SK-N-SH (cell line): ENCODE measurements around the gene RFXANK.

ENCODE experiments used
- CTCF ChIP-seq: fragments of 200-600 bp; sonication (generic); IDR thresholded peaks from 2 replicates; pipeline ENCODE4 v1.6.1; 2017; ENCODE audit warnings: antibody characterized with exemption, mild to moderate bottlenecking, moderate library complexity
- EP300 ChIP-seq, 2 experiments: IDR thresholded peaks; 2 replicates each; pipeline versions ENCODE4 v1.4.0 to v1.6.1; 2012; ENCODE audit warnings: borderline replicate concordance in 1 of 2, low read depth in 1 of 2, low read length in 1 of 2
- FOXJ3 ChIP-seq: sonication (generic); formaldehyde crosslinking; IDR thresholded peaks from 2 replicates; pipeline ENCODE4 v1.5.1; 2020; ENCODE audit warnings: mild to moderate bottlenecking, missing genetic modification reagents
- GABPA ChIP-seq: IDR thresholded peaks from 2 replicates; pipeline ENCODE4 v1.4.0; 2012; ENCODE audit warnings: low read depth, mild to moderate bottlenecking
- GATA2 ChIP-seq: sonication (generic); formaldehyde crosslinking; IDR thresholded peaks from 2 replicates; pipeline ENCODE4 v1.5.0; 2020; ENCODE audit warnings: mild to moderate bottlenecking, missing genetic modification reagents
- IRF3 ChIP-seq: fragments of 150-350 bp; IDR thresholded peaks from 2 replicates; pipeline ENCODE4 v1.6.1; 2016; ENCODE audit warnings: mild to moderate bottlenecking, low read depth, low read length
- MAX ChIP-seq: IDR thresholded peaks from 2 replicates; pipeline ENCODE4 v1.4.0; 2012; ENCODE audit warnings: low read depth
- NFIC ChIP-seq: IDR thresholded peaks from 2 replicates; pipeline ENCODE4 v1.4.0; 2012; ENCODE audit warnings: borderline replicate concordance
- POLR2AphosphoS5 ChIP-seq: IDR thresholded peaks from 2 replicates; pipeline ENCODE4 v1.6.1; 2012; ENCODE audit warnings: low read depth, low read length
- RAD21 ChIP-seq: IDR thresholded peaks from 2 replicates; pipeline ENCODE4 v1.6.1; 2012; ENCODE audit warnings: mild to moderate bottlenecking, low read length
- REST ChIP-seq: IDR thresholded peaks from 2 replicates; pipeline ENCODE4 v1.6.1; 2012; ENCODE audit warnings: mild to moderate bottlenecking, low read depth, low read length, moderate library complexity
- SIN3A ChIP-seq: IDR thresholded peaks from 2 replicates; pipeline ENCODE4 v1.6.1; 2012; ENCODE audit warnings: low read depth, mild to moderate bottlenecking, low read length, moderate library complexity, borderline replicate concordance
- TEAD4 ChIP-seq: IDR thresholded peaks from 2 replicates; pipeline ENCODE4 v1.4.0; 2012; ENCODE audit warnings: mild to moderate bottlenecking, borderline replicate concordance; ENCODE audit not compliant: insufficient read depth
- USF1 ChIP-seq: IDR thresholded peaks from 2 replicates; pipeline ENCODE4 v1.4.0; 2012; ENCODE audit warnings: low read depth, borderline replicate concordance

- TF ChIP-seq GATA2 (CRISPR knock-in tag) (no peak), CTCF (no peak), REST (no peak), EP300 (IDR thresholded peaks at IDR 0.05; ENCODE audit: borderline replicate concordance in 1 of 2, low read depth in 1 of 2, low read length in 1 of 2) (no peak), IRF3 (no peak), MAX (no peak), NFIC (no peak), SIN3A (no peak), POLR2AphosphoS5 (no peak), GABPA (no peak), FOXJ3 (CRISPR knock-in tag) (no peak), USF1 (no peak), RAD21 (no peak), TEAD4 (no peak)
These were observed 37.1 kb upstream of the RFXANK start for GRCh38 chr19:19154768-19155494.
